HG02970 (cell line): ENCODE results near the gene CDH16.
"Not testable (repeated sequence)": the region's sequence is repeated elsewhere in the genome, so short reads cannot be mapped to it uniquely, and the experiment has no call there.

Source experiments
- ATAC-seq: cut with Tn5 transposase; IDR thresholded peaks from one replicate; pipeline ENCODE4 v1.9.1; 2021; ENCODE audit warnings: mild to moderate bottlenecking, moderate library complexity, moderate number of reproducible peaks; ENCODE audit not compliant: unreplicated experiment, low FRiP score

The CDH16 gene

GRCh38 chr16:66878067-66878466 is 40.6 kb downstream of the CDH16 start:
- ATAC-seq: no peak

GRCh38 chr16:66874079-66874775 is 44.5 kb downstream of the CDH16 start:
- ATAC-seq: no peak

GRCh38 chr16:66873685-66874055 is 45.0 kb downstream of the CDH16 start:
- ATAC-seq: no peak

GRCh38 chr16:66872943-66873684 is 45.6 kb downstream of the CDH16 start:
- peak; percentile 75 for ATAC-seq

GRCh38 chr16:66872559-66872942 is 46.1 kb downstream of the CDH16 start:
- no peak for ATAC-seq

- no peak for ATAC-seq
Observed at GRCh38 chr16:66871840-66872239, 46.8 kb downstream of the CDH16 start.

GRCh38 chr16:66871363-66871762 is 47.3 kb downstream of the CDH16 start:
- ATAC-seq: not testable (repeated sequence)

GRCh38 chr16:66869424-66869823 is 49.3 kb downstream of the CDH16 start:
- ATAC-seq: no peak

- ATAC-seq: no peak
Observed at GRCh38 chr16:66863707-66864106, 55.0 kb downstream of the CDH16 start.

GRCh38 chr16:66862023-66862520 is 56.6 kb downstream of the CDH16 start:
- ATAC-seq: no peak

GRCh38 chr16:66859397-66860068 is 59.2 kb downstream of the CDH16 start:
- no peak for ATAC-seq

GRCh38 chr16:66858740-66859396 is 59.8 kb downstream of the CDH16 start:
- no peak for ATAC-seq
